A549 (cell line): ENCODE results near the gene CELF4. TPM values are rescaled to one million over a fixed set of nuclear protein-coding genes. Genes with fewer than 3 reads are reported as not detected.

Experiments used
- ATAC-seq, 2 experiments: fragments of 200-7000 bp in 1 of 2; fragments of >200 bp in 1 of 2; cut with Nextera tagmentation in 1 of 2; cut with Tn5 transposase in 1 of 2; 3 replicates each; pipeline versions ENCODE4 v1.8.0 to v1.9.1; 2018 to 2020; ENCODE audit warnings: mild to moderate bottlenecking in 1 of 2, moderate library complexity in 1 of 2
- CTCF ChIA-PET: fragments of 300-600 bp; sonication (Branson Sonifier 250); formaldehyde crosslinking; extraction: SDS; loops from one replicate; lab custom pipeline; 2021; ENCODE audit warnings: antibody characterized with exemption, inconsistent platforms; lab: Yijun Ruan, JAX
- POLR2A ChIA-PET: fragments of 350-600 bp; formaldehyde crosslinking; extraction: SDS; loops from one replicate; lab custom pipeline; 2021; ENCODE audit warnings: antibody characterized with exemption, inconsistent platforms; lab: Yijun Ruan, JAX
- DNase-seq, 2 experiments: peaks; one replicate each; pipeline versions ENCODE4 v3.0.0 to v3.0.0-alpha.2; 2011 to 2016; ENCODE audit warnings: low read depth in 1 of 2, low spot score in 1 of 2
- FAIRE-seq: peaks from 2 replicates; lab custom pipeline; 2011; peaks lifted over from hg19 to GRCh38; lab: Jason Lieb, UNC
- H3K27ac ChIP-seq, 2 experiments: fragments of >200 bp; sonication (Bioruptor Twin); formaldehyde crosslinking; 3 replicates each; pipeline ENCODE4 v1.5.1; 2016 to 2017
- H3K4me1 ChIP-seq: fragments of >200 bp; sonication (Bioruptor Twin); formaldehyde crosslinking; 3 replicates; pipeline ENCODE4 v1.6.1; 2016
- H3K4me2 ChIP-seq: fragments of >200 bp; sonication (Bioruptor Twin); formaldehyde crosslinking; 3 replicates; pipeline ENCODE4 v1.6.1; 2016
- H3K4me3 ChIP-seq: fragments of >200 bp; sonication (Bioruptor Twin); formaldehyde crosslinking; 3 replicates; pipeline ENCODE4 v1.5.1; 2016
- H3K9me3 ChIP-seq: fragments of >200 bp; sonication (Bioruptor Twin); formaldehyde crosslinking; 3 replicates; pipeline ENCODE4 v1.6.1; 2016
- ATOH8 ChIP-seq: fragments of 250-450 bp; sonication (Bioruptor Pico); IDR thresholded peaks from 2 replicates; pipeline ENCODE4 v1.5.0; 2020; ENCODE audit warnings: low read depth, mild to moderate bottlenecking, moderate library complexity
- BHLHE40 ChIP-seq: IDR thresholded peaks from 2 replicates; pipeline ENCODE4 v1.6.1; 2012; ENCODE audit warnings: low read depth, low read length, inconsistent platforms
- E2F6 ChIP-seq: IDR thresholded peaks from 2 replicates; pipeline ENCODE4 v1.6.1; 2012; ENCODE audit warnings: low read depth, borderline replicate concordance
- EHF ChIP-seq: fragments of 250-450 bp; sonication (Bioruptor Pico); IDR thresholded peaks from 2 replicates; pipeline ENCODE4 v1.5.0; 2020; ENCODE audit warnings: mild to moderate bottlenecking
- EP300 ChIP-seq, 2 experiments: fragments of >200 bp; sonication (Bioruptor Twin); formaldehyde crosslinking; IDR thresholded peaks; 2 replicates in 1 of 2; 3 replicates in 1 of 2; pipeline ENCODE4 v1.6.1; 2016 to 2017
- FOSL2 ChIP-seq, 2 experiments: fragments of 450-650 bp in 1 of 2; fragments of >200 bp in 1 of 2; sonication (Bioruptor Twin) in 1 of 2; formaldehyde crosslinking; IDR thresholded peaks; 2 replicates each; pipeline versions ENCODE4 v1.5.0 to v1.6.1; 2016 to 2020; ENCODE audit warnings: mild to moderate bottlenecking in 1 of 2, moderate library complexity in 1 of 2
- HES2 ChIP-seq: fragments of >200 bp; sonication (Bioruptor Twin); formaldehyde crosslinking; IDR thresholded peaks from 2 replicates; pipeline ENCODE4 v1.6.1; 2016
- HMGXB4 ChIP-seq: fragments of 250-450 bp; sonication (Bioruptor Pico); IDR thresholded peaks from 2 replicates; pipeline ENCODE4 v1.5.0; 2021; ENCODE audit warnings: mild to moderate bottlenecking, moderate library complexity, borderline replicate concordance
- HOXB5 ChIP-seq: fragments of 250-450 bp; sonication (Bioruptor Pico); IDR thresholded peaks from 2 replicates; pipeline ENCODE4 v1.5.0; 2020; ENCODE audit warnings: mild to moderate bottlenecking, moderate library complexity
- KDM1A ChIP-seq: fragments of 200-600 bp; sonication (generic); IDR thresholded peaks from 2 replicates; pipeline ENCODE4 v1.6.1; 2016; ENCODE audit warnings: low read depth, mild to moderate bottlenecking
- KDM5A ChIP-seq: fragments of 200-600 bp; sonication (generic); IDR thresholded peaks from 2 replicates; pipeline ENCODE4 v1.6.1; 2016; ENCODE audit warnings: antibody characterized with exemption, mild to moderate bottlenecking
- MAFK ChIP-seq: fragments of 450-650 bp; IDR thresholded peaks from 2 replicates; pipeline ENCODE4 v1.6.1; 2014; ENCODE audit not compliant: partially characterized antibody
- MAZ ChIP-seq: fragments of 150-350 bp; IDR thresholded peaks from 2 replicates; pipeline ENCODE4 v1.6.1; 2014; ENCODE audit warnings: antibody characterized with exemption, low read depth, low read length, borderline replicate concordance
- MYC ChIP-seq: IDR thresholded peaks from 2 replicates; pipeline ENCODE4 v1.6.1; 2012; ENCODE audit warnings: mild to moderate bottlenecking, inconsistent platforms, low read length, improper control_type of control experiment, borderline replicate concordance
- RAD21 ChIP-seq, 2 experiments: fragments of >200 bp in 1 of 2; sonication (Bioruptor Twin) in 1 of 2; formaldehyde crosslinking in 1 of 2; IDR thresholded peaks in 1 of 2; conservative IDR thresholded peaks in 1 of 2; 2 replicates in 1 of 2; 3 replicates in 1 of 2; pipeline ENCODE4 v1.6.1; 2012 to 2018; ENCODE audit warnings: inconsistent platforms in 1 of 2
- RARB ChIP-seq: fragments of 250-450 bp; sonication (Bioruptor Pico); IDR thresholded peaks from 2 replicates; pipeline ENCODE4 v1.8.0; 2021; ENCODE audit warnings: mild to moderate bottlenecking, moderate library complexity
- RCOR1 ChIP-seq: fragments of 150-350 bp; IDR thresholded peaks from 2 replicates; pipeline ENCODE4 v1.6.1; 2014; ENCODE audit warnings: antibody characterized with exemption, low read length, low read depth
- RNF2 ChIP-seq: fragments of 200-600 bp; sonication (generic); IDR thresholded peaks from 2 replicates; pipeline ENCODE4 v1.6.1; 2016; ENCODE audit warnings: low read depth, mild to moderate bottlenecking, antibody characterized with exemption, moderate library complexity, borderline replicate concordance
- ZFP36 ChIP-seq: fragments of 450-650 bp; IDR thresholded peaks from 2 replicates; pipeline ENCODE4 v1.6.1; 2014; ENCODE audit warnings: borderline replicate concordance; ENCODE audit not compliant: partially characterized antibody
- ZNF302 ChIP-seq: fragments of 250-450 bp; sonication (Bioruptor Pico); IDR thresholded peaks from 2 replicates; pipeline ENCODE4 v1.9.0; 2021; ENCODE audit warnings: inconsistent platforms, mild to moderate bottlenecking, moderate library complexity
- WGBS: methylation state at CpG from one replicate; pipeline ENCODE4 v1.1.6; 2017; ENCODE audit errors: missing lambda C conversion rate; 5-methylcytosine and 5-hydroxymethylcytosine counted together
- polyA plus RNA-seq, 4 experiments: library from polyadenylated mRNA; depleted of rRNA in 3 of 4; stranded (reverse); fragments of >200 nt; fragmentation: RNase III in 1 of 4; extraction: RNeasy Plus Mini Kit Qiagen cat#74134 plus additional on column Dnase treatment in 1 of 4; gene quantifications; 2 replicates in 3 of 4; 3 replicates in 1 of 4; pipeline ENCODE4 v1.2.3, GENCODE V29; 2011 to 2017

The CELF4 gene
- polyA plus RNA-seq, 2 of the 4 experiments (the other 2 are of a cell fraction), result 0.08 TPM; not detected in 1

GRCh38 chr18:37395138-37395537 lies 170.5 kb downstream of the CELF4 start:
- no peak overlapping the region for H3K4me2 ChIP-seq
- WGBS, result 91% methylated on average over 7 of the region's 7 CpGs
- H3K4me1 ChIP-seq, result no peaks in the 10 kb centered on the region
- ChIA-PET POLR2A (no interaction called here), CTCF (no interaction called here)
- no peak overlapping the region for H3K27ac ChIP-seq
- DNase-seq, result no peak
- no peaks in the 10 kb centered on the region for H3K9me3 ChIP-seq
- H3K4me3 ChIP-seq, result no peak overlapping the region
- no peak for FAIRE-seq
- TF ChIP-seq EP300 (IDR thresholded peaks at IDR 0.05), result no peak
- TF ChIP-seq KDM5A, result no peak
- no peak for TF ChIP-seq E2F6
- no peak for TF ChIP-seq EHF
- ATAC-seq, result no peak

- Histone ChIP-seq H3K4me1 (no peaks in the 10 kb centered on the region), H3K4me2 (peak overlapping the region; percentile 91; the same call in 2 of the 3 replicates), H3K27ac (no peak overlapping the region; a peak in 1 of 6 replicates), H3K9me3 (no peaks in the 10 kb centered on the region), H3K4me3 (no peak overlapping the region)
- ATAC-seq, result peak in 1 of 2 experiments; percentile 28; a peak in 3 of 6 replicates
- POLR2A ChIA-PET, result no interaction called here
- CTCF ChIA-PET, result no interaction called here
- WGBS, result no CpG with 5 or more reads among the region's 5 CpGs
- DNase-seq, result no peak
- no peak for TF ChIP-seq BHLHE40
- TF ChIP-seq MAZ, result no peak
- TF ChIP-seq ZFP36, result no peak
- TF ChIP-seq EHF, result no peak
- no peak for TF ChIP-seq ZNF302 (CRISPR knock-in tag)
- TF ChIP-seq RARB (CRISPR knock-in tag), result no peak
- no peak for TF ChIP-seq RNF2
- TF ChIP-seq ATOH8 (CRISPR knock-in tag), result no peak
- no peak for TF ChIP-seq HMGXB4 (CRISPR knock-in tag)
- TF ChIP-seq FOSL2 (IDR thresholded peaks at IDR 0.05), result no peak
- no peak for TF ChIP-seq FOSL2 (CRISPR knock-in tag; IDR thresholded peaks at IDR 0.05)
- no peak for TF ChIP-seq RCOR1
- TF ChIP-seq RAD21 (conservative IDR thresholded peaks at IDR 0.05 in 1 of 2, IDR thresholded peaks at IDR 0.05 in 1 of 2), result no peak
- TF ChIP-seq MYC, result no peak
- no peak for TF ChIP-seq HOXB5 (CRISPR knock-in tag)
- TF ChIP-seq HES2, result no peak
- TF ChIP-seq KDM1A, result no peak
- no peak for TF ChIP-seq MAFK
- no peak for FAIRE-seq
Measured at GRCh38 chr18:37394610-37394965, 171.0 kb downstream of the CELF4 start.
